T-cell (primary cell): ENCODE data around the gene LTBP3. TPM values are rescaled to one million over a fixed set of nuclear protein-coding genes. Genes with fewer than 3 reads are reported as not detected.

Source experiments
- ATAC-seq, 4 experiments: fragments of 200-7000 bp in 3 of 4; fragments of 150-1000 bp in 1 of 4; cut with Tn5 transposase; replicated peaks in 1 of 4; 1 replicate in 3 of 4; 2 replicates in 1 of 4; pipeline ENCODE4 v1.10.0; 2021; ENCODE audit warnings: moderate library complexity in 3 of 4, mild to moderate bottlenecking in 2 of 4, moderate number of reproducible peaks in 1 of 4
- CTCF ChIA-PET, 2 donors: fragments of 300-600 bp; sonication (Branson Sonifier 250); formaldehyde crosslinking; loops; one replicate each; lab custom pipeline; 2022; ENCODE audit warnings: antibody characterized with exemption in 2 of 2; lab: Charles Lee
- POLR2A ChIA-PET, 2 donors: fragments of 300-600 bp; sonication (Branson Sonifier 250); formaldehyde crosslinking; loops; one replicate each; lab custom pipeline; 2022; ENCODE audit warnings: antibody characterized with exemption in 2 of 2; lab: Charles Lee
- DNase-seq, 35 experiments: peaks; one replicate each; pipeline versions ENCODE4 v3.0.0 to v3.0.0-alpha.2; 2013 to 2023
- H3K27ac ChIP-seq: one replicate; pipeline ENCODE4 v1.5.1; 2013; ENCODE audit warnings: low read length
- H3K27me3 ChIP-seq, 2 experiments: replicated peaks in 1 of 2; 1 replicate in 1 of 2; 2 replicates in 1 of 2; pipeline versions ENCODE4 v1.6.1 to v1.7.0; 2013; ENCODE audit warnings: low read length in 1 of 2, mixed read lengths in 1 of 2; ENCODE audit not compliant: control insufficient read depth in 2 of 2, insufficient read depth in 2 of 2; ENCODE audit errors: extremely low read depth in 1 of 2
- H3K36me3 ChIP-seq, 2 donors: 1 replicate in 1 of 2; 2 replicates in 1 of 2; pipeline versions ENCODE4 v1.6.1 to v1.7.0; 2013; ENCODE audit warnings: low read length in 1 of 2; ENCODE audit not compliant: control insufficient read depth in 2 of 2, insufficient read depth in 1 of 2; ENCODE audit errors: extremely low read depth in 1 of 2
- H3K4me1 ChIP-seq, 2 experiments: 1 replicate in 1 of 2; 2 replicates in 1 of 2; pipeline versions ENCODE4 v1.6.1 to v1.7.0; 2013; ENCODE audit warnings: low read length in 2 of 2, mixed read lengths in 1 of 2; ENCODE audit not compliant: insufficient read depth in 2 of 2, control insufficient read depth in 1 of 2; ENCODE audit errors: extremely low read depth in 1 of 2
- H3K4me3 ChIP-seq, 2 donors: 1 replicate in 1 of 2; 2 replicates in 1 of 2; pipeline versions ENCODE4 v1.5.1 to v1.7.0; 2013; ENCODE audit warnings: mild to moderate bottlenecking in 2 of 2, low read length in 1 of 2, moderate library complexity in 1 of 2; ENCODE audit not compliant: control insufficient read depth in 1 of 2; ENCODE audit errors: extremely low read depth in 1 of 2
- H3K9me3 ChIP-seq: 2 replicates; pipeline ENCODE4 v1.7.0; 2013
- H3K27ac Mint-ChIP-seq, 2 donors: one replicate each; pipeline ENCODE4 v1.8.0; 2020 to 2021; ENCODE audit warnings: mild to moderate bottlenecking in 2 of 2, mixed read lengths in 2 of 2
- H3K27me3 Mint-ChIP-seq, 2 donors: one replicate each; pipeline ENCODE4 v1.8.0; 2021 to 2022; ENCODE audit warnings: mixed read lengths in 2 of 2
- H3K36me3 Mint-ChIP-seq: one replicate; pipeline ENCODE4 v1.8.0; 2021; ENCODE audit warnings: mixed read lengths
- H3K4me1 Mint-ChIP-seq, 3 donors: one replicate each; pipeline ENCODE4 v1.8.0; 2020 to 2022; ENCODE audit warnings: mixed read lengths in 3 of 3, mild to moderate bottlenecking in 1 of 3
- H3K4me3 Mint-ChIP-seq, 3 donors: one replicate each; pipeline ENCODE4 v1.8.0; 2020 to 2022; ENCODE audit warnings: mild to moderate bottlenecking in 3 of 3, mixed read lengths in 3 of 3, moderate library complexity in 3 of 3
- H3K9me3 Mint-ChIP-seq, 3 donors: one replicate each; pipeline ENCODE4 v1.8.0; 2020 to 2022; ENCODE audit warnings: mixed read lengths in 3 of 3
- WGBS: methylation state at CpG from one replicate; pipeline ENCODE4 v1.1.5; 2013; ENCODE audit warnings: missing lambda C conversion rate; ENCODE audit not compliant: insufficient coverage; 5-methylcytosine and 5-hydroxymethylcytosine counted together
- total RNA-seq, 35 experiments: library from RNA in 6 of 35; stranded (reverse) in 6 of 35; fragments of 120-200 nt in 1 of 35; gene quantifications; one replicate each; pipeline versions ENCODE4 v1.2.1 to v1.2.4 and lab custom pipeline; 2013 to 2026

LTBP3 gene
- total RNA-seq, 5 donors from 2014 or later (not counting 1 experiment from before 2014, with no cell fraction given), result 200 to 364 (median 284) TPM

GRCh38 chr11:65554057-65554818 is 3.9 kb downstream of the LTBP3 start:
- H3K27me3 ChIP-seq, result no peaks in the 10 kb centered on the region
- CTCF ChIA-PET, result interaction anchor here in 1 of 2 donors (1.0 kb wide), 1 partner anchor 13 kb away, joined by 3 read pairs; no protein-coding TSS in a partner anchor
- no peaks in the 10 kb centered on the region for H3K9me3 ChIP-seq
- peaks cover 3 to 16% of the 10 kb centered on the region in 2 donors for H3K36me3 ChIP-seq
- POLR2A ChIA-PET, result interaction anchor here in 1 of 2 donors (0.5 to 0.6 kb wide), 2 partner anchors 12 to 89 kb away, joined by 3 read pairs; no protein-coding TSS in a partner anchor
- H3K9me3 Mint-ChIP-seq, result no peaks in the 10 kb centered on the region
- peaks cover 60 to 69% (median 62%) of the 10 kb centered on the region in 3 donors for H3K4me1 Mint-ChIP-seq
- ATAC-seq (peak in 1 of 4 experiments; percentile 12), DNase-seq (peak in 2 of 35 experiments; percentile 14 to 34)
- H3K4me3 ChIP-seq, result peak overlapping the region; percentile 15 to 38
- peak overlapping the region; percentile 53 for H3K27ac ChIP-seq
- 76% methylated on average over 13 of the region's 27 CpGs for WGBS
- H3K4me3 Mint-ChIP-seq, result peak overlapping the region; percentile 39 to 91 (median 65)
- H3K4me1 ChIP-seq, result peaks cover 30 to 78% of the 10 kb centered on the region in 2 experiments
- H3K27me3 Mint-ChIP-seq, result no peaks in the 10 kb centered on the region
- H3K27ac Mint-ChIP-seq, result peak overlapping the region; percentile 93 to 95
- H3K36me3 Mint-ChIP-seq, result peaks cover 12% of the 10 kb centered on the region

DNA sequence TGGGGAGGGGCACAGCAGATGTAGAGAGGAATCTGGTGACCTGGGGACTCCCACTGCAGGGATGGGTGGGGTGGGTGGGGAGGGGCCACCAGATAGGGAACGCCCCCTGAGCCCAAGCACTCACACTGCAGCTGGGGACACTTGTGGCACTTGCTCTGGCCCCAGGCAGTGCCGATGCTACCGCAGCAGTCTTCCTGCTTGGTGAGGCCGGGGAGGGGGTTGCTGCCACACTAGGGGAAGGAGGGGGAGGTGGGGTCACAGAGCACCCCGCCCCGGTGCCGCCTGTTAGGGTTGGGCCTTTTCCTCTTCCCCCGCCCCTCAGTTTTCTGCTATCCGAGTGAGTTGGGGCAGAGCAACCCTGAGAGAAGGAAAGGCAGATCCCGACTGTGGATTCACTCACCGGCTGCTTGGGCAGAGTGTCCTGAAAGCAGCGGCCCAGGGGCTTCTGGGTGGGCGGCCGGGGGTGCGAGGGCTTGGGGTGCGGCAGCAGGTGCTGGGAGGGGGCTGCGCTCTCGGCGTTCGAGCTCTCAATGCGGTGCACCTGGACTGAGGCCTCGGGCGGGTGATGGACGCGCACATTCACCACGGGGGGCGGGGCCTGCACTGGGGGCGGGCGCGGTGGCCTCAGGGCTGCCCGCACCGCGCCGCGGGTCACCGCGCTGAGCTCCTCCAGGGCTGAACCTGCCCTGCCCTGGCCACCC is 4.7 kb downstream of the LTBP3 start:
- ChIA-PET CTCF (interaction anchor here (0.5 to 0.9 kb wide), 6 partner anchors 8 to 759 kb away, joined by 3 to 5 read pairs (median 3); no protein-coding TSS in a partner anchor), POLR2A (interaction anchor here in 1 of 2 donors (0.5 to 0.6 kb wide), 2 partner anchors 13 to 89 kb away, joined by 3 read pairs; no protein-coding TSS in a partner anchor)
- Histone ChIP-seq H3K9me3 (no peaks in the 10 kb centered on the region), H3K4me3 (peak overlapping the region; percentile 23 to 38), H3K27ac (peak overlapping the region; percentile 47), H3K27me3 (no peaks in the 10 kb centered on the region), H3K36me3 (peaks cover 3 to 21% of the 10 kb centered on the region in 2 donors), H3K4me1 (peaks cover 27 to 78% of the 10 kb centered on the region in 2 experiments)
- no peaks in the 10 kb centered on the region for H3K27me3 Mint-ChIP-seq
- ATAC-seq (peak; percentile 70 to 85 (median 72)), DNase-seq (peak; percentile 70 to 89 (median 79))
- H3K9me3 Mint-ChIP-seq, result no peaks in the 10 kb centered on the region
- H3K36me3 Mint-ChIP-seq, result peaks cover 16% of the 10 kb centered on the region
- H3K27ac Mint-ChIP-seq, result peak overlapping the region; percentile 52 to 64
- peak overlapping the region; percentile 36 to 91 (median 55) for H3K4me3 Mint-ChIP-seq
- peaks cover 65 to 73% (median 65%) of the 10 kb centered on the region in 3 donors for H3K4me1 Mint-ChIP-seq
- 35% methylated on average over 36 of the region's 37 CpGs for WGBS

DNA sequence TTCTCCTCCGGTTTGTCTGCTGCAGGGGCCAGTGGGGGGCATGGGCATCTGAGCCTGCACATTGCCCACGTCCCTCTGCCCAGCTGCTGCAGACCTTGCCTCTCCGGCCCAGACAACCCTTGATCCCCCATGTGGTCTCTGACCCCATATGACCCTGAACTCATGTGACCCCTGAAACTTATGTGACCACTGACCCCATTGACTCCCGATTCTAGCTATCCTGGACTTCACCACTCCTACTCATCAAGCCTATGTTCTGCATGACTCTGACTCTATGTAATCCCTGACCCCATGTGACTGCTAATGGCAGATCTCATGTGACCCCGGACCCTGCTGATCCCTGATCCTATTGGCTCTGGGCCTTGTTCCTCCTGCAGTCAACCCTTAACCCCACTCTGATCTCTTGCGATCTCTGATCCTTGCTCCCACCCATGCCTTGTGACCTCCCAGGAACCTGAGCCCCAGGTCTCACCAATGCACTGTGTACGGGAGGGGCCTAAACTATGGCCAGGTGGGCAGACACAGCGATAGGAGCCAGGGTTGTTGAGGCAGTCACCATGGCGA is 5.7 kb downstream of the LTBP3 start:
- Histone ChIP-seq H3K9me3 (no peaks in the 10 kb centered on the region), H3K27ac (peak overlapping the region; percentile 47), H3K27me3 (no peaks in the 10 kb centered on the region), H3K36me3 (peaks cover 3 to 21% of the 10 kb centered on the region in 2 donors), H3K4me1 (peaks cover 34 to 86% of the 10 kb centered on the region in 2 experiments), H3K4me3 (no peak overlapping the region)
- Mint-ChIP-seq H3K36me3 (peaks cover 16% of the 10 kb centered on the region), H3K4me3 (peak overlapping the region; percentile 10 to 91 (median 32)), H3K27me3 (no peaks in the 10 kb centered on the region), H3K9me3 (no peaks in the 10 kb centered on the region), H3K27ac (peak overlapping the region; percentile 70 to 71), H3K4me1 (peaks cover 73 to 81% (median 75%) of the 10 kb centered on the region in 3 donors)
- POLR2A ChIA-PET, result interaction anchor here in 1 of 2 donors (1.1 kb wide), 2 partner anchors 13 to 19 kb away, joined by 3 to 4 read pairs; no protein-coding TSS in a partner anchor
- CTCF ChIA-PET, result interaction anchor here (0.5 to 0.9 kb wide), 3 partner anchors 11 to 13 kb away, joined by 3 to 5 read pairs (median 3); no protein-coding TSS in a partner anchor
- WGBS, result 63% methylated on average over 8 of the region's 9 CpGs
- DNase-seq (no peak), ATAC-seq (peak in 1 of 4 experiments; percentile 0)

DNA sequence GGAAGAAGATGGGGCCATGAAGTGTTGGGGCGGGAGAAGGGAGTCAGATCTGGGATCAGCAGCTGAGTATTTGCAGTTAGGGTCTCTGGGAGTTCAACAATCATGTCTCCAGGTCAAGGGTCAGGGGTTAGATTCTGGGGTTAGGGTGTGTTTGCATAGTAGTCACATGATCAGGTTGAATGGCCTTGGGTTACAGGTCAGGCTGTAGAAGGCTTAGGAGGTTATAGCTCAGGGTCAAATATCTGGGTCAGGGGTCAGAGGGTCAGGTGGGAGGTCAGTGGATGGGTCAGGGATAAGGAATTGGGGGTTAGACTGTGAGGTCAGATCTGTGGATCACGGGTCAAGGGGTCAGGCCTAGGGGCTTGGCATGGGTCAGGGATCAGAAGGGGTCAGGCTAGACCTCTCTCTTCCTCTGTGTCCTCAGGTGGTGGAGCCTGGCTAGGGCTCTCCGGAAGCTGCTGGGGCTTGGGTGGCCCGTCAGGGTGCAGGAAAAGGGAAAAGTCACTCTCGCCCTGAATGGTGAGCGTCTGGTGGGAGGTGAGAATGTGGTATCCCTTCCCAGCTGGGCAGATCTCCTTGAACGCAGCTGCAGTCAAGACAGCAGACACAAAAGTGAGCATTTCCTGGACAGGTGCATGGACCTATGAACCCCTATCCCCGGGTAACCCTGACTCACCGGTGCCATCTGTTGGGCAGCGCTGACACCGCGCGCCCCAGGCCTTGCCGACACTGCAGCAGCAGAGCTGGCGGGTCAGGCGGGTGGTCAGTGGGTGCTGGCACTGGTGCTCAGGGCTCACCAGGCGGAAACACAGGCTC is 6.4 kb downstream of the LTBP3 start:
- peak overlapping the region; percentile 70 to 71 for H3K27ac Mint-ChIP-seq
- Histone ChIP-seq H3K4me3 (no peak overlapping the region), H3K36me3 (peaks cover 3 to 21% of the 10 kb centered on the region in 2 donors), H3K9me3 (no peaks in the 10 kb centered on the region), H3K27ac (peak overlapping the region; percentile 4), H3K27me3 (no peaks in the 10 kb centered on the region), H3K4me1 (peaks cover 31 to 86% of the 10 kb centered on the region in 2 experiments)
- DNase-seq, result peak in 24 of 35 experiments; percentile 27 to 77 (median 53)
- H3K27me3 Mint-ChIP-seq, result no peaks in the 10 kb centered on the region
- no peaks in the 10 kb centered on the region for H3K9me3 Mint-ChIP-seq
- ChIA-PET POLR2A (interaction anchor here in 1 of 2 donors (1.1 kb wide), 2 partner anchors 14 to 20 kb away, joined by 3 to 4 read pairs; no protein-coding TSS in a partner anchor), CTCF (interaction anchor here (0.5 to 0.8 kb wide), 2 partner anchors 11 to 12 kb away, joined by 3 read pairs; no protein-coding TSS in a partner anchor)
- 46% methylated on average over 16 of the region's 17 CpGs for WGBS
- peaks cover 16% of the 10 kb centered on the region for H3K36me3 Mint-ChIP-seq
- H3K4me1 Mint-ChIP-seq, result peaks cover 68 to 79% (median 73%) of the 10 kb centered on the region in 3 donors
- H3K4me3 Mint-ChIP-seq, result peak overlapping the region; percentile 10 to 91 (median 32)
- ATAC-seq, result peak; percentile 29 to 57 (median 44)

DNA sequence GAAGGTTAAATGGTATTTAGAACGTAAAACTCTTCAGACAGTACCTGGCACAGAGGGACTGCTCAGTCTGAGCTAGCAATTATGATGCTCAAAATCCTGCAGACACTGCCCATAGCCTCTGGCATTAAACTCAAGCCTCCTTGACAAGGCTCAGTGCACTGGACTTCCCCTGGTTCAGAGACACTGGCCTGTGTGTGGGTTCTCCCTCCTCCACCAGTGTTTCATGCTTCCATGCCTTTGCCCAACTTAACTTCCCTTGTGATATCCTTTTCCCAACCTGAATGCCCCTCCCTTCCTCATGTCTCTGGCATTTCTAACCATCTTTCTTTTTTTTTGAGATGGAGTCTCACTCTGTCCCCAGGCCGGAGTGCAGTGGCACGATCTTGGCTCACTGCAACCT is 9.1 kb downstream of the LTBP3 start:
- H3K36me3 ChIP-seq, result peaks cover 3 to 21% of the 10 kb centered on the region in 2 donors
- CTCF ChIA-PET, result interaction anchor here in 1 of 2 donors (0.7 kb wide), 1 partner anchor 18 kb away, joined by 5 read pairs; no protein-coding TSS in a partner anchor
- H3K4me3 ChIP-seq, result no peak overlapping the region
- Mint-ChIP-seq H3K9me3 (no peaks in the 10 kb centered on the region), H3K4me1 (peaks cover 57 to 76% (median 64%) of the 10 kb centered on the region in 3 donors), H3K27ac (peak overlapping the region; percentile 22 to 84), H3K4me3 (peak overlapping the region in 1 of 3 donors; percentile 79), H3K36me3 (peaks cover 16% of the 10 kb centered on the region), H3K27me3 (no peaks in the 10 kb centered on the region)
- H3K27ac ChIP-seq, result peak overlapping the region; percentile 2
- WGBS, result no CpG with 5 or more reads among the region's 3 CpGs
- peaks cover 19 to 71% of the 10 kb centered on the region in 2 experiments for H3K4me1 ChIP-seq
- POLR2A ChIA-PET, result interaction anchor here in 1 of 2 donors (0.6 to 0.8 kb wide), 2 partner anchors 46 to 61 kb away, joined by 3 to 12 read pairs; no protein-coding TSS in a partner anchor
- H3K27me3 ChIP-seq, result no peaks in the 10 kb centered on the region
- no peaks in the 10 kb centered on the region for H3K9me3 ChIP-seq
- DNase-seq (no peak), ATAC-seq (no peak)
